ENCODE data around the gene PILRA. TPM values are rescaled to one million over a fixed set of nuclear protein-coding genes. Genes with fewer than 3 reads are reported as not detected.

PILRA gene
- total and polyA plus RNA-seq, 4 donors: 9.9 to 122 (median 27.5) TPM

- H3K27me3 ChIP-seq (ENCODE audit: control insufficient read depth in 3 of 3, insufficient read depth in 3 of 3, low read length in 2 of 3): no peaks in the 10 kb centered on the region
- no peak for TF ChIP-seq CTCF (IDR thresholded peaks at IDR 0.05; ENCODE audit: control extremely low read depth, extremely low read depth)
- H3K36me3 ChIP-seq (ENCODE audit: control insufficient read depth in 4 of 4, insufficient read depth in 4 of 4, low read length in 4 of 4): peaks cover 4 to 28% (median 18%) of the 10 kb centered on the region in 4 donors
- H3K4me1 ChIP-seq (ENCODE audit: control insufficient read depth in 5 of 5, insufficient read depth in 5 of 5, low read length in 5 of 5): peaks cover 4 to 23% (median 13%) of the 10 kb centered on the region in 5 donors
- peak within 1 kb of the TSS; percentile 98 for H3K27ac ChIP-seq (ENCODE audit: low read depth in 1 of 2, low read length in 1 of 2)
- no peaks in the 10 kb centered on the region for H3K9me3 ChIP-seq (ENCODE audit: control insufficient read depth in 4 of 4, insufficient read depth in 3 of 4, low read length in 3 of 4)
- ATAC-seq (ENCODE audit: insufficient read depth, low FRiP score): peak; percentile 43
- H3K9ac ChIP-seq (ENCODE audit: insufficient read depth in 1 of 2, low read length in 2 of 2): peak within 1 kb of the TSS; percentile 100
- 0% methylated on average over 64 to 95 of the region's 95 CpGs for WGBS, 2 donors
- H3K4me3 ChIP-seq: peak within 1 kb of the TSS; percentile 73
- peak; percentile 99 for DNase-seq
Observed at GRCh38 chr7:100429637-100430492, 56.6 kb downstream of the PILRA start, which contains the start of gene MEPCE. MEPCE (plus strand) TSS chr7:100429831; CDS start chr7:100430019, 188 bp downstream.

- no peaks in the 10 kb centered on the region for H3K27me3 ChIP-seq (ENCODE audit: control insufficient read depth in 3 of 3, insufficient read depth in 3 of 3, low read length in 2 of 3)
- H3K27ac ChIP-seq (ENCODE audit: low read depth in 1 of 2, low read length in 1 of 2): peak overlapping the region; percentile 97 to 98
- H3K9me3 ChIP-seq (ENCODE audit: control insufficient read depth in 4 of 4, insufficient read depth in 3 of 4, low read length in 3 of 4): no peaks in the 10 kb centered on the region
- peak overlapping the region; percentile 73 for H3K4me3 ChIP-seq
- 15 to 20% methylated on average over 31 of the region's 31 CpGs for WGBS, 2 donors
- DNase-seq: peak in 2 of 3 donors; percentile 32 to 46
- peaks cover 4 to 28% (median 18%) of the 10 kb centered on the region in 4 donors for H3K36me3 ChIP-seq (ENCODE audit: control insufficient read depth in 4 of 4, insufficient read depth in 4 of 4, low read length in 4 of 4)
- no peak for ATAC-seq (ENCODE audit: insufficient read depth, low FRiP score)
- TF ChIP-seq CTCF (IDR thresholded peaks at IDR 0.05; ENCODE audit: control extremely low read depth, extremely low read depth): no peak
- H3K4me1 ChIP-seq (ENCODE audit: control insufficient read depth in 5 of 5, insufficient read depth in 5 of 5, low read length in 5 of 5): peaks cover 4 to 31% (median 13%) of the 10 kb centered on the region in 5 donors
- H3K9ac ChIP-seq (ENCODE audit: insufficient read depth in 1 of 2, low read length in 2 of 2): peak overlapping the region; percentile 81 to 100
Observed at GRCh38 chr7:100430493-100431285, 57.4 kb downstream of the PILRA start.

DNA sequence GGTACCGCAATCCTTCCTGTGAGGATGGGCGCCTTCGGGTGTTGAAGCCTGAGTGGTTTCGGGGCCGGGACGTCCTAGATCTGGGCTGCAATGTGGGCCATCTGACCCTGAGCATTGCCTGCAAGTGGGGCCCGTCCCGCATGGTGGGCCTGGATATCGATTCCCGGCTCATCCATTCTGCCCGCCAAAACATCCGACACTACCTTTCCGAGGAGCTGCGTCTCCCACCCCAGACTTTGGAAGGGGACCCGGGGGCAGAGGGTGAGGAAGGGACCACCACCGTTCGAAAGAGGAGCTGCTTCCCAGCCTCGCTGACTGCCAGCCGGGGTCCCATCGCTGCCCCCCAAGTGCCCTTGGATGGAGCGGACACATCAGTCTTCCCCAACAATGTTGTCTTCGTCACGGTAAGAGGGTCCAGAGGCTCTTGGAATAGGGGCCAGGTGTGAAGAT is 58.0 kb downstream of the PILRA start:
- DNase-seq: no peak
- no peaks in the 10 kb centered on the region for H3K9me3 ChIP-seq (ENCODE audit: control insufficient read depth in 4 of 4, insufficient read depth in 3 of 4, low read length in 3 of 4)
- H3K27ac ChIP-seq (ENCODE audit: low read depth in 1 of 2, low read length in 1 of 2): peak overlapping the region in 1 of 2 donors; percentile 22
- peaks cover 4 to 32% (median 13%) of the 10 kb centered on the region in 5 donors for H3K4me1 ChIP-seq (ENCODE audit: control insufficient read depth in 5 of 5, insufficient read depth in 5 of 5, low read length in 5 of 5)
- H3K4me3 ChIP-seq: no peak overlapping the region
- H3K9ac ChIP-seq (ENCODE audit: insufficient read depth in 1 of 2, low read length in 2 of 2): peak overlapping the region in 1 of 2 donors; percentile 33
- H3K27me3 ChIP-seq (ENCODE audit: control insufficient read depth in 3 of 3, insufficient read depth in 3 of 3, low read length in 2 of 3): no peaks in the 10 kb centered on the region
- H3K36me3 ChIP-seq (ENCODE audit: control insufficient read depth in 4 of 4, insufficient read depth in 4 of 4, low read length in 4 of 4): peaks cover 4 to 28% (median 18%) of the 10 kb centered on the region in 4 donors
- no peak for TF ChIP-seq CTCF (IDR thresholded peaks at IDR 0.05; ENCODE audit: control extremely low read depth, extremely low read depth)
- ATAC-seq (ENCODE audit: insufficient read depth, low FRiP score): no peak
- 73 to 90% methylated on average over 23 of the region's 23 CpGs for WGBS, 2 donors
